ENCODE data around the gene TNPO3.

Gene TNPO3

GRCh38 chr7:129054438-129055293 lies at the start of gene TNPO3:
Gene TNPO3, minus strand, starts transcription at chr7:129055111. Its CDS starts 341 bp downstream, at chr7:129054770.
- TF ChIP-seq, protein P1, sequence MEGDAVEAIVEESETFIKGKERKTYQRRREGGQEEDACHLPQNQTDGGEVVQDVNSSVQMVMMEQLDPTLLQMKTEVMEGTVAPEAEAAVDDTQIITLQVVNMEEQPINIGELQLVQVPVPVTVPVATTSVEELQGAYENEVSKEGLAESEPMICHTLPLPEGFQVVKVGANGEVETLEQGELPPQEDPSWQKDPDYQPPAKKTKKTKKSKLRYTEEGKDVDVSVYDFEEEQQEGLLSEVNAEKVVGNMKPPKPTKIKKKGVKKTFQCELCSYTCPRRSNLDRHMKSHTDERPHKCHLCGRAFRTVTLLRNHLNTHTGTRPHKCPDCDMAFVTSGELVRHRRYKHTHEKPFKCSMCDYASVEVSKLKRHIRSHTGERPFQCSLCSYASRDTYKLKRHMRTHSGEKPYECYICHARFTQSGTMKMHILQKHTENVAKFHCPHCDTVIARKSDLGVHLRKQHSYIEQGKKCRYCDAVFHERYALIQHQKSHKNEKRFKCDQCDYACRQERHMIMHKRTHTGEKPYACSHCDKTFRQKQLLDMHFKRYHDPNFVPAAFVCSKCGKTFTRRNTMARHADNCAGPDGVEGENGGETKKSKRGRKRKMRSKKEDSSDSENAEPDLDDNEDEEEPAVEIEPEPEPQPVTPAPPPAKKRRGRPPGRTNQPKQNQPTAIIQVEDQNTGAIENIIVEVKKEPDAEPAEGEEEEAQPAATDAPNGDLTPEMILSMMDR (conservative IDR thresholded peaks at IDR 0.05) = no peak
- peak within 1 kb of the TSS; percentile 98 for H3K27ac ChIP-seq

GRCh38 chr7:129103561-129104324 lies 48.8 kb upstream of the TNPO3 start:
- TF ChIP-seq, protein P1 (conservative IDR thresholded peaks at IDR 0.05) = no peak
- H3K27ac ChIP-seq = no peak overlapping the region

DNA sequence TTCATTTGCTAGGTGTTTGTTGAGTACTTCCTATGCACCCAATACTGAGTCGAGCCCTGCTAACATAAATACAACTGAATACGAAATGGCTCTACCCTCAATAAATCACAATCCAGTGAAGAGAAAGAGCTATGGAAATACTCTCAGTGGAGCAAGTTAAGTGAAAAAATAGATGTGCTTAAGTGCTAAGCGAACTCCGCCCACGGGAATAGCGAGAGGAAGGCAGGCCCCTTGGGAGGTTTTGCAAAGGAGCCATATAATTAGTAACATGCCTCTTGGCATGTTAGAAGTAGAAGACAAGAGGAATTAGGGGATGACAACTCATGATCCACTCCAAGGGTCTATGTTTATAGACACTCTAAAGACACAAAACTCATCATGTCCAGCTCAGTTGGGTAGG lies 46.8 kb upstream of the TNPO3 start:
- no peak overlapping the region for H3K27ac ChIP-seq
- TF ChIP-seq, protein P1 (conservative IDR thresholded peaks at IDR 0.05) = no peak

- TF ChIP-seq, protein P1 (conservative IDR thresholded peaks at IDR 0.05) = no peak
- peak overlapping the region; percentile 58 for H3K27ac ChIP-seq
Observed at GRCh38 chr7:129100827-129101166, 45.9 kb upstream of the TNPO3 start.

- TF ChIP-seq, protein P1 (conservative IDR thresholded peaks at IDR 0.05) = no peak
- no peak overlapping the region for H3K27ac ChIP-seq
Observed at GRCh38 chr7:129098409-129099084, 43.6 kb upstream of the TNPO3 start.

DNA sequence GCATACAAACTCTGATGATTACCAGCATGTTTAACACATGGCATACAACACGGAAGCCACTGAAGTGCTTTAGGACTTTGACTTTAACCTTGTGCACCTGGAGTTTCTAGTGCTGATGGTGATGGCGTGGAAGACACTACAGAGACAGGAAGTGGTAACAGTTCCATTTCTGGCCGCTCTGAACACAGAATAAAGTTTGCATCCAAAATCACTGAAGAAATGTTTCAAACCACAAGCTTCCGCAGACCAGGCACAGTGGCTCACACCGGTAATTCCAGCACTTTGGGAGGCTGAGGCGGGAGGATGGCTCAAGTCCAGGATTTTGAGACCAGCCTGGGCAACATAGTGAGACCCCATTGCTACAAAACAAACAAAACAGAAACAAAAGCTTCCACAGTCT lies 40.3 kb upstream of the TNPO3 start:
- no peak overlapping the region for H3K27ac ChIP-seq
- TF ChIP-seq, protein P1 (conservative IDR thresholded peaks at IDR 0.05) = no peak

DNA sequence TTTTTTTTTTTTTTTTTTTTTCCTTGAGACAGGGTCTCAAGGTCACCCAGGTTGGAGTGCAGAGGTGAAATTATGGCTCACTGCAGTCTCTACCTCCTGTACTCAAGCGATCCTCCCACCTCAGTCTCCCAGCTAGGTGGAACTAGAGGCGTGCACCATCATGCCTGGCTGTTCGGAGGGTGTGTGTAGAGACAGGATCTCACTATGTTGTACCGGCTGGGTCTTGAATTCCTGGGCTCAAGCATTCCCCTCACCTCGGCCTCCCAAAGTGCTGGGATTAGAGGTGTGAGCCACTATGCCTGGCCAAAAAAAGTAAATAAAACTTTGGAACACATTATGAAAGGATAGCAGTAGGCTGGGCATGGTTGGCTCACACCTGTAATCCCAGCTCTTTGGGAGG lies 39.6 kb upstream of the TNPO3 start:
- TF ChIP-seq, protein P1 (conservative IDR thresholded peaks at IDR 0.05) = no peak
- H3K27ac ChIP-seq = no peak overlapping the region

Measured in VCaP (cell line).